Aortic smooth muscle cell (primary cell): ENCODE results near the gene SPAG6. TPM values are rescaled to one million over a fixed set of nuclear protein-coding genes. Genes with fewer than 3 reads are reported as not detected.

Source experiments
- total RNA-seq: library from RNA; depleted of rRNA; stranded (reverse); fragments of >200 nt; gene quantifications from 2 replicates; pipeline ENCODE4 v1.2.3, GENCODE V29; 2014

Gene SPAG6
- 0.06 TPM in 1 of 2 replicates, not detected in the other for total RNA-seq

DNA sequence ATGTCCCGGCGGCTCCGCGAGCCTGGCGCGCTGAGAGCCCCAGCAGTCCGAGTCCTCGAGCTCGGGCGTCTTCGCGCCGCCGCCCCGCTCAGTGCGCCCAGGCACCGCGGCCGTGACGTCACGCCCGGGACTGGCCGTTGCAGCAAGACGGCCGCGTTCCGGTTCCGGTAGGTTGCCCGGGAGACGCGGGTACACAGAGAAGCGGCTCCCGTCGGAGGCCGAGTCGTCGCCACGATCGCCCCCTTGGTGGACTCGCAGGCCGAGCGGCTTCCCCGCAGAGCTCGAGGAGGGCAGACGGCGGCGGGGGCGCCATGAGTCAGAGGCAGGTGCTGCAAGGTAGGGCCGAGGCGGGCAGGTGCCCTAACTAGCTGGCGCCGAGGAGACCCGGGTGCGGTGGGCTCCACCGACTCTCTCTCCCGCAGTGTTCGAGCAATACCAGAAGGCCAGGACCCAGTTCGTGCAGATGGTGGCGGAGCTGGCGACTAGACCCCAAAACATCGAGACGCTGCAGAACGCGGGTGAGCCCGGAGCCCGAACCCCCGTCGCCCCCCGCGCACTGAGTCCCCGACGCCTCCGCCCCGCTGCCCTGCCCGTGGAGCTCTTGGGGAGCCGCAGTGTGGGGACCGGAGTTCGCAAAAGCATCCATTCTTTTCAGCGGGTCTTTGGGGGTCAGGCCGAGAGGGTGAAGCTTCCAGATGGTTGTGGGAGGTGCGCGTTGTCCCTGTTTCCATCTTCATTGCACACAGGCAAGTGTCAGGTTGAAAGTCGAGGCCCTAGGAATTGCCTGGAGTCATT lies at the start of gene SPAG6:
Gene SPAG6 (plus strand): TSS at position 196 of the 795 bp plus-strand sequence. CDS start 116 bp downstream, at position 312.

DNA sequence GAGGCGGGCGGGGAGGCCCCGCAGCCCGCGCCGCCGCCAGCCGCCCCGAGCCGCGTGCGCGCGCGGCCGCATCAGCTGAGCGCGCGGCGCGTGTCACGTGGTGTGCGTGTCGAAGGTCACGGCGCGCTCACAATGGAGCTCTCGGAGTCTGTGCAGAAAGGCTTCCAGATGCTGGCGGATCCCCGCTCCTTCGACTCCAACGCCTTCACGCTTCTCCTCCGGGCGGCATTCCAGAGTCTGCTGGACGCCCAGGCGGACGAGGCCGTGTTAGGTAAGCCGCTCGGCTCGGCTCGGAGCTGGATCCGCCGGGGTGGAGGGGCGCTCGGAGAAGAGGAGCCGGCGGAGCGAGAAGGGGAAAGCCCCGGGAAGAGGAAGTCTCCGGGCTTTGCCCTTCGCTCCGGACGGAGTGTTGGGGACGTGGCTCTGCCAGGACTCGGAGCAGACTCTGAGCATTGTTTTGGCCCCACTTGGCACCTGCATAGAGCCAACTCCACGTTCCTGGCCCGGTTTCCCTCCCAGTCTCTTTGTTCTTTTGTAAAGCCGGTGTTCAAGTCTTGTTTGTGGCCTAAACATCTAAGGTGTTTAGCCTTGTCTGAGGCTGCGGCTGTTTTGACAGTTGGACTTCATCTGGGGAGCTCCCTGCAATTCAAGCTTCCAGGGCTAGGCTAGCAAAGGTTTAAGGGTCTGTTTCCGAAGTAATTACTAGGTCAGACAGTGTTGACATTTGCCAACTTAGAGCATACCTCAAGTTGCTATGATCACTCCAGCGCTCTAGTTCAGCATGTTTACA lies 28.8 kb upstream of the SPAG6 start, which contains the start of gene COMMD3:
Gene COMMD3 (plus strand): TSS at position 103 of the 790 bp plus-strand sequence. CDS start 30 bp downstream, at position 133.

DNA sequence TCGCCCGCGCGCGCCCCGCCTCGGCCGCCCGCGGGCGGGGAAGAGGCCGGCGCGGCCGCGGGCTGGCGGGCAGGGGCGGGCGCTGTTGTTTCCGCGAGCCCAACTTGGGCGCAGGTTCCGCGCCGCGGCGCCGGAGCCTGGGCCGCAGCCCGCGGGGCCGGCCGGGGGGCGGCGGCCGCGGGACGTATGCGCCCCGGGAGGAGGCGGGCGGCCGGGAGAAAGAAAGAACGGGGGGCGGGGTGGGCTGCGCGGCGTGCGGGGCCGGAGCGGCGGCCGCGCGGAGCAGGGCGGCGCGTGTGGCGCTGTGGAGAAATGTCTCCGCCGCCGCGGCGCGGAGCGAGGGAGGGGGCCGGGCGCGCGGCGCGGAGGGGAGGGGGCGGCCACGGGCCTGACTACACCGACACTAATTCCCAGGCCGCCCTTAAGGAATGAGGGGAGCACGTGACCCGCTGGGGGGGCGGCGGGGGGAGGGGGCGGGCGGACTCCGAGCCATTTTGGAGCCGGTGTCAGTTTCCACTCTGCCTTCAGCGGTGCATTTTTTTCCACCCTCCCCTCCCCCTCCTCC lies 24.6 kb upstream of the SPAG6 start, which contains the start of gene BMI1:
Gene BMI1 (plus strand): TSS at position 509 of the 565 bp plus-strand sequence. CDS start 5,351 bp downstream, outside the sequence.

Other genes starting within 250 kb of the SPAG6 start
- gene EBLN1, start 127.5 kb upstream of the SPAG6 start, total RNA-seq: not detected in 2 replicates
- gene COMMD3, start 29.1 kb upstream of the SPAG6 start, total RNA-seq: 68.8 and 77.6 TPM in 2 replicates
- gene BMI1, start 24.4 kb upstream of the SPAG6 start, total RNA-seq: 42.9 and 50.0 TPM in 2 replicates